Activated T-helper 1 cell treated with anti-CD3 and anti-CD28 coated beads, Interleukin-2, amount 50 U/mL, for 16 hours (primary cell): ENCODE measurements around the gene DCAF4L1.
A peak's percentile ranks its signal among the peaks of the same experiment; 100 is the strongest.

Experiments used
- DNase-seq, 2 donors: peaks; one replicate each; pipeline ENCODE4 v3.0.0-alpha.2; 2020; ENCODE audit warnings: low read depth in 1 of 2, low spot score in 1 of 2

DCAF4L1 gene

DNA sequence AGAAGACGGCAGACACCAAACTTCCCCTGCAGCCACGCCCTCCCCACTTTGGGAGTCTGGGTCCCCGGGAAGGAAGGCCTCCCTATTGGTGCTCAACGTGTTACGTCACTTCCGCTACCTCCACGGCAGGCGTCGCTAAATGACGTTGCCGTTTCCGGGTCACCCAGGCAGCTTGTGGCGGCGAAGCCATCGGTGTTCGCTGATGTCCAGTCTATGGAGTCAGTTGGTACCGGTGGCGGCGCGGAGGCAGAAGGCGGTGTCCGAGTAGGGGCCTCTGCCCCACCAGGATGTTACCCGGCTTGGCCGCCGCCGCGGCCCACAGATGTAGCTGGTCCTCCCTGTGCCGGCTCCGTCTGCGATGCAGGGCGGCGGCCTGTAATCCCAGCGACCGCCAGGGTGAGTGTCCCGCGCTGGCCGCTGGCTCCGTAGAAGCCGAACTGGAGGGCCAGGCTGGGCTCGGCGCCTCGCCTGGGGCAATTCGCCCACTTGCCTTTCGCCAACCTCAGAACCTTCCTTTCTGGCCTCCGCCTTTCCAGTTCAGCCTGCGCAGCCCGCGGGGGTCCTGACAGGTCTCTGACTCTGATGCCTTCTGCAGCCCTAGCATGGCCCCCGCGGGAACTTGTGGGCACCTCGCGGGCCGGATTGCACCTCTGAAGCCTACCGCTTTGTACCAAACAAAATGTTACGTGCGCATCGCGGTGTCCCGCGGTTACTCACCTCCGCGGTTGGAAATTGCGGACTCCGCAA is 9.0 kb downstream of the DCAF4L1 start, which contains the start of gene SLC30A9:
Gene SLC30A9 (plus strand): TSS at position 166 of the 747 bp plus-strand sequence. CDS start 122 bp downstream, at position 288.
- DNase-seq = peak; percentile 80 to 87

DNA sequence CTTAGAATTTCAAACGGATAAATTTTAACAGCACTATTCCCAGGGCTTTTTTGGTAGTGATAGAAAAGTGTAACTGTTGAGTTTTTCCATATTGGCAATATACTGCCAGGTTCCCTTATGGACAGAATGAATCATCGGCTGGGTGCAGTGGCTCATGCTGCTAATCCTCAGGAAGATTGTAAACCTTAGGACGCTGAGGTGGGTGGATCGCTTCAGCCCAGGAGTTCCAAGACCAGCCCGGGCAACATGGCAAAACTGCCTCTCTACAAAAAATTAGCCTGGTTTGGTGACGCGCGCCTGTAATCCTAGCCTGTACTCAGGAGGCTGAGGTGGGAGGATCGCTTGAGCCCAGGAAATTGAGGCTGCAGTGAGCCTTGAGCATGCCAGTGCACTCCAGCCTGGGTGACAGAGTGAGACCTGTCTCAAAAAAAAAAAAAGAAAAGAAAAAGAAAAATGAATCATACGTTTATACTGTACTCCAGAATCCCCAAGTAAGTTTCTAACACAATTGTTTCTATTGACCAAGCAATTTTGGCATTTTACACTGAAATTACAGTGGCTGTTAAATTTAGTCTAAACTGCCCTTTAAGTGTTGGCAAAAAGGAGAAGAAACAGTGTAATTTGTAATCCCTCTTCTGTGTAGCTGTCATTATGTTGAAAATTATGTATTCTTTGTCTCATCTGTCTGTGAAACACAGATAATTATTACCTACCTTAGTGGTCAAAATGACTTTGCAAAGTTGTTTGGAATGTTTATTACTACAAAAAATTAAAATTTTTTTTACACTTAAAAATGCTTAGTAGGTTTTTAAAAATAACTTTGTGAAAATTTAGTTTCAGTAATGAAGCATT is 10.6 kb downstream of the DCAF4L1 start:
- no peak for DNase-seq

DNA sequence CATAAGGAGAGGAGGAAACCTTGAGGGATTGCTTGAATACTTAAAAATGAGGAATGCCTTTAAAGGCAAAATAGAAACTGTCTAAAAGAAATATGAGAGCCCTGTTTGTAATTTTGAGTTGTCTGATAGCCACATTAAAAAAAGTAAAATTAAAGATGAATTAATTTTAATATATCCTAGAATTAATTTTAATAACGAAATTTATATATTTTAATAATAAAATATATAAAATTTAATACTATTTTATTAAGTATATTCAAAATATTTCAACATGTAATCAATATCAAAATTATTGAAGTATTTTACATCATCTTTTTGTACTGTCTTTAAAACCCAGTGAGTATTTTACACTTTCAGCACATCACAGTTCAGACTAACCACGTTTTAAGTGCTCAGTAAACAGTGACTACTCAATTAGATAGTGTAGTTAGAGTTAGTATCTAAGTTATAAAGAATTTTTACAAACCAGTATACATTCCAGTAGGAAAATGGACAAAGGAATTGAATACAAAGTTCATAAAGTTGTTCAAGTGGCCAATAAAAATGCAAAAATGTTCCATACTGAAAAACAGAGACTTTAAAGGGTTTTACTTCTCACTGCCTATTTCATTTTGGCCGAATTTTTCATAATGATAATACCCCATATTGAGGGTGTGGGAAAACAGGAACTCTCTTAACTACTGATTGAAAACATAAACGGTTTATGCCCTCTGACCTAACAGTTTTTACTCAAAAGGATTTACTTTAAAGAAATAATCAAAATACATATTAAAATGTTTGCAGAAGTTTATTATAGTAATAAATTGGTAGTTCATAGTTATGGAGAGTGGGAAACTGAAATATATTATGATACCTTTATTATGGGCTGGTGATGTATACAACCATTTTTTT is 11.7 kb downstream of the DCAF4L1 start:
- DNase-seq = no peak

DNA sequence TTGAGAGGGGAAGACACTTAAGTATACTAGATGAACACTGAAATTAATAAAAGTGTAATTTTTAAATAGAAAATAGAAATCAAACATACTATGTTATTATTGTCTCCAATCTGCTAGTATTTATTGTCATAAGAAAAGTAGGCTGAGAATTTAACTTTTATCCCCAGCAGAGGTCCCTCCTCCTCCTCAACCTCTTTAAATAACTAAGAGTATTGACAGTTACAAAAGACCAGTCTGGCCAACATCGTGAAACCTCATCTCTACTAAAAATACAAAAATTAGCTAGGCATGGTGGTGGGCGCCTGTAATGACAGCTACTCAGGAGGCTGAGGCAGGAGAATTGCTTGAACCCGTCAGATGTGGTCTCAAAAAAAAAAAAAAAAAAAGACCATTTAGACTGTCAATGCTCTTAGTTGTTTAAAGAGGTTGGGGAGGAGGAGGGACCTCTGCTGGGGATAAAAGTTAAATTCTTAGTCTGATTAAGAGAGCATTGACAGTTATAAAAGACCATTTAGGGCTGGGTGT is 13.0 kb downstream of the DCAF4L1 start:
- no peak for DNase-seq

DNA sequence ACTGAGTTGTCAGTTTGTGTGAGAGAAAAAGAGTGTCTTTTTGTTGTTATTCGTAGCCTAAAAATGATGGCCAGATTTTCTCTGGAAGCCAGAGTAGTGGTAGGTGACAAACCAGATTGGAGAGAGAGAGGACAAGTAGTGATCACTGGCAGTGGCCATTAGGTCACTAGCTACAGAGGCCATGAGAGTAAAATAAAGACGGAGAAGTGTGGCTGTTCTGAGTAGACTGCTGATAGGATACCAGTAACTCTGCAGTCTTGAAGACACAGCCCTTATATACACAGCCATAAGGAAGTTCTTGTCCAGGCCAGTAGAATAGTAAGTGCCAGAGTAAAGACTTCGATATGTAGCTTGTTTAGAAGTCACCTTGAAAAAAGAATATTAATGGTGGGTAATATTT is 16.5 kb downstream of the DCAF4L1 start:
- DNase-seq = no peak

DNA sequence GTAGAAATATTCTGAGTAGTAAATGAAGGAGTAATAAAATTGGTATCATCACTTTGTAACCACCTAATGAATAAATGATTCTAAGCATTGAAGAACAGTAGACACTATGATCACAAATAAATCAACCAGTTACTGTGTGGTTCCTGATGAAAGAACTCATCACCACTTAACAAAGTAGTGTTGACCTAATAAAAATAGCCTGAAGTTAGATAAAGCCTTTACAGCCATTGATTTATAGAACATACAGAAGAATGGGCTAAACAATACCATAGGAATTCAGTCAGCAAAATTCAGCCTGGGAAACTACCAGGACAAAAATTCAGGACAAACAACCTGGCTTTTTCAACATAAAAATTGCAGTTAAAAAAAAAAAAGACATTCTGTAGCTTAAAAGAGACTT is 17.8 kb downstream of the DCAF4L1 start:
- no peak for DNase-seq

DNA sequence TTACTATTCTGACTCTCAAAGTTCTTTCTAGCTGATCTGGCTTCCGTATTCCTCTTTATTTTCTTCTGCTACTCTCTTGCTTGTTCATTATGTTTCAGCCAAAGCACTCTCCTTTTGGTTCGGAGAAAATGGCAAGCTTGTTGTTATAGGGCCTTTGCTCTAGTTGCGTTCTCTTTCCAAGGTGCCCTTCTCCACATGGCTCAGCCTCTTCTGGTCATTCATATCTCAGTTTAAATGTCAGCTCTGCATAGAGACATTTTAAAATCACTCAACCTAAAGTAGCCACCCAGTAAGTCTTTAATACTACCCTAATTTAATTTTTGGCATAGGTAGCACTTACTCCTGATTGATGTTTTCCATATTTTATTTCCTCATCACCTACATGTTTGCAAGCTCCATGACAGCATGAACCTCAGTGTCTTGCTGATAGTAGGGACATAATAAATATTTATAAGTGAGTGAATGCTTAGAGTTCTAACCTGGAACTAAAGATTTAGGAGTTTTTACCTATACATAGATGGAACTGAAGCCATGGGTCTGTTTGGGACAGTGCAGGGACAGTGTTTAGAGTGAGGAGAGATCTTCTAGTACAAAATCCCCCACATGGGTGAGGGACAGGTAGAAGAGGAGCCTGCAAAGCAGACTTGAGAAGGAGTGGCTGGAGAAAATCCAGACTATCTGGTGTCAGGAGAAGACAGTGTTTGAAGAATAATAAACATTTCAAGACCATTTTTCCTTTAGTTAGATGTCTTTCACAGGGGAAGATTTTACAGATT is 26.6 kb downstream of the DCAF4L1 start:
- DNase-seq = no peak

DNA sequence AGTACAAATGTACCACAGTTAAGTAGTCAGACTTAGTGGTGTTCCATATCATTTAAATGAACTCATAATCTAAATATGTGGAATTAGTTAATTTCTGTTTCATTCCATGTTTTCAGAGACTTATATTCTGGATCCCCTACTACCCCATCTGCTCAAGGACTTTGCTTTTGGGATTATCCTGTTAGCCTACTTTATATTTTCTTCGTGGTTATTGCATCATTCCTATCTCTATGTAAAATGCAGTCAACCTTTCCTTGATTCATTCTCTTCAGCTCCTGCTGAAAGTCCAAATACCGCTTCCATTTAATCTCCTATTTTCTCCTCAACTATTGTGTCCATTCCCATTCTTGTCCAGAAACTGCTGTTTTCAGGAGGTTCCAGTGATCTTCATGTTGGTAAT is 33.9 kb downstream of the DCAF4L1 start:
- no peak for DNase-seq

DNA sequence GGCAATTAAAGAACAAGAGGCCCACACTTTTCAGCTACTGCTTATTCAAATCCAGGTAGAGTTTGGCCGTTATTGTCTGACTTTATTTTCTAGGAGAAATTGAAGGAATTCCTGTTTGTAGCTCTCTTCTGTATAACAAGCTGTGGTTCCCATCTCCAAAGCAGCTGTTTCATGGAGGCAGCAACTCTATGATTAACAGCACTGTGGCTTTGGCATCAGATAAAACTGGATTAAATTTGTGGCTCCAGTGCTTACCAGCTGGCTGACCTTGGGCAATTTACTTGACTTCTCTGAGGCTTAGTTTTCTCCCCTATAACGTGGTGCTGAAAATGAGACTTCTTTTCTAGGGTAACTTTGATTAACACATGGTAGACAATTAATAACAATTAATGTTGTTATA is 36.9 kb downstream of the DCAF4L1 start:
- no peak for DNase-seq
